CD4-positive, alpha-beta memory T cell (primary cell): ENCODE data around the gene FRMD4B. TPM values are rescaled to one million over a fixed set of nuclear protein-coding genes. Genes with fewer than 3 reads are reported as not detected.

ENCODE experiments used
- CTCF ChIA-PET: fragments of 350-600 bp; sonication (Branson Sonifier 250); formaldehyde crosslinking; loops from one replicate; lab custom pipeline; 2021; ENCODE audit warnings: inconsistent platforms; ENCODE audit not compliant: partially characterized antibody; lab: Charles Lee
- POLR2A ChIA-PET: fragments of 350-600 bp; sonication (Branson Sonifier 250); formaldehyde crosslinking; loops from one replicate; lab custom pipeline; 2021; ENCODE audit not compliant: partially characterized antibody; lab: Charles Lee
- DNase-seq, 5 donors: peaks; one replicate each; pipeline versions ENCODE4 v3.0.0 to v3.0.0-alpha.2; 2020 to 2022; ENCODE audit warnings: mixed read lengths in 1 of 5
- H3K27ac ChIP-seq: one replicate; pipeline ENCODE4 v1.7.0; 2013; ENCODE audit warnings: low read depth, low read length
- H3K27me3 ChIP-seq: 2 replicates; pipeline ENCODE4 v1.7.0; 2013; ENCODE audit warnings: mild to moderate bottlenecking, low read length, moderate library complexity; ENCODE audit not compliant: insufficient read depth
- H3K36me3 ChIP-seq: 2 replicates; pipeline ENCODE4 v1.7.0; 2013; ENCODE audit warnings: mild to moderate bottlenecking, low read length, moderate library complexity; ENCODE audit not compliant: insufficient read depth
- H3K4me1 ChIP-seq: 2 replicates; pipeline ENCODE4 v1.7.0; 2013; ENCODE audit warnings: mild to moderate bottlenecking, low read length, moderate library complexity; ENCODE audit not compliant: insufficient read depth
- H3K4me3 ChIP-seq, 2 donors: one replicate each; pipeline ENCODE4 v1.7.0; 2013; ENCODE audit warnings: low read length in 2 of 2, mild to moderate bottlenecking in 1 of 2
- H3K9me3 ChIP-seq, 2 donors: one replicate each; pipeline ENCODE4 v1.7.0; 2013; ENCODE audit warnings: low read length in 2 of 2, control low read depth in 1 of 2; ENCODE audit not compliant: control insufficient read depth in 1 of 2
- H3K27ac Mint-ChIP-seq, 7 donors: one replicate each; pipeline ENCODE4 v1.8.0; 2020 to 2021; ENCODE audit warnings: mixed read lengths in 7 of 7, mild to moderate bottlenecking in 6 of 7, inconsistent platforms in 3 of 7, moderate library complexity in 3 of 7
- H3K27me3 Mint-ChIP-seq, 2 donors: one replicate each; pipeline ENCODE4 v1.8.0; 2020 to 2021; ENCODE audit warnings: mixed read lengths in 2 of 2
- H3K36me3 Mint-ChIP-seq, 2 donors: one replicate each; pipeline ENCODE4 v1.8.0; 2020 to 2021; ENCODE audit warnings: mixed read lengths in 2 of 2, inconsistent platforms in 1 of 2, mild to moderate bottlenecking in 1 of 2
- H3K4me1 Mint-ChIP-seq, 4 donors: one replicate each; pipeline ENCODE4 v1.8.0; 2020 to 2021; ENCODE audit warnings: mixed read lengths in 4 of 4, mild to moderate bottlenecking in 1 of 4
- H3K4me3 Mint-ChIP-seq, 8 donors: one replicate each; pipeline ENCODE4 v1.8.0; 2020 to 2021; ENCODE audit warnings: mixed read lengths in 8 of 8, mild to moderate bottlenecking in 7 of 8, moderate library complexity in 6 of 8, inconsistent platforms in 3 of 8
- H3K9me3 Mint-ChIP-seq, 8 donors: one replicate each; pipeline ENCODE4 v1.8.0; 2020 to 2021; ENCODE audit warnings: mixed read lengths in 8 of 8, mild to moderate bottlenecking in 5 of 8, inconsistent platforms in 3 of 8, moderate library complexity in 1 of 8
- intact Hi-C: fragments of 100-400 bp; cut with micrococcal nuclease; formaldehyde crosslinking; loops from one replicate; pipeline ENCODE4 v1.15.1; 2023
- polyA plus RNA-seq, 2 donors: library from polyadenylated mRNA; unstranded; fragments of 300-500 nt; fragmentation: Illumina TruSeq; gene quantifications; one replicate each; pipeline ENCODE4 v1.2.3, GENCODE V29; 2021
- total RNA-seq, 2 experiments: library from RNA; stranded (reverse); gene quantifications; one replicate each; pipeline ENCODE4 v1.2.3, GENCODE V29; 2021

Gene FRMD4B
- total and polyA plus RNA-seq, 4 experiments from 2014 or later: 3.1 to 18.3 (median 13.5) TPM

- intact Hi-C loops: no loop called here
- Mint-ChIP-seq H3K27ac (no peak overlapping the region), H3K36me3 (peaks cover 0 to 5% of the 10 kb centered on the region in 2 donors), H3K4me1 (peaks cover 2 to 15% (median 7%) of the 10 kb centered on the region in 4 donors), H3K27me3 (peaks cover 8% of the 10 kb centered on the region in 2 donors), H3K9me3 (peaks cover 0 to 12% (median 7%) of the 10 kb centered on the region in 8 donors), H3K4me3 (peak overlapping the region in 1 of 8 donors; percentile 5)
- DNase-seq: no peak
- Histone ChIP-seq H3K4me3 (no peak overlapping the region), H3K9me3 (no peaks in the 10 kb centered on the region), H3K36me3 (no peaks in the 10 kb centered on the region), H3K27me3 (no peaks in the 10 kb centered on the region), H3K4me1 (no peaks in the 10 kb centered on the region), H3K27ac (no peak overlapping the region)
- POLR2A ChIA-PET: no interaction called here
- CTCF ChIA-PET: no interaction called here
Observed at GRCh38 chr3:69354948-69355347, 30.9 kb downstream of the FRMD4B start.

GRCh38 chr3:69353503-69353902 is 32.4 kb downstream of the FRMD4B start:
- Mint-ChIP-seq H3K27ac (no peak overlapping the region), H3K36me3 (no peaks in the 10 kb centered on the region), H3K9me3 (peaks cover 0 to 9% (median 2%) of the 10 kb centered on the region in 8 donors), H3K27me3 (peaks cover 8 to 9% of the 10 kb centered on the region in 2 donors), H3K4me1 (peaks cover 2 to 15% (median 7%) of the 10 kb centered on the region in 4 donors), H3K4me3 (peak overlapping the region in 7 of 8 donors; percentile 2 to 63 (median 41))
- ChIA-PET POLR2A (no interaction called here), CTCF (no interaction called here)
- DNase-seq: no peak
- H3K36me3 ChIP-seq: no peaks in the 10 kb centered on the region
- H3K4me3 ChIP-seq: no peak overlapping the region
- no peaks in the 10 kb centered on the region for H3K4me1 ChIP-seq
- H3K9me3 ChIP-seq: no peaks in the 10 kb centered on the region
- no peak overlapping the region for H3K27ac ChIP-seq
- intact Hi-C loops: no loop called here
- no peaks in the 10 kb centered on the region for H3K27me3 ChIP-seq

GRCh38 chr3:69353088-69353478 is 32.8 kb downstream of the FRMD4B start:
- H3K4me1 Mint-ChIP-seq: peaks cover 2 to 15% (median 7%) of the 10 kb centered on the region in 4 donors
- Histone ChIP-seq H3K4me3 (no peak overlapping the region), H3K27me3 (no peaks in the 10 kb centered on the region), H3K9me3 (no peaks in the 10 kb centered on the region), H3K27ac (no peak overlapping the region), H3K4me1 (no peaks in the 10 kb centered on the region), H3K36me3 (no peaks in the 10 kb centered on the region)
- POLR2A ChIA-PET: no interaction called here
- H3K9me3 Mint-ChIP-seq: peaks cover 0 to 7% (median 0%) of the 10 kb centered on the region in 8 donors
- CTCF ChIA-PET: no interaction called here
- no peak overlapping the region for H3K27ac Mint-ChIP-seq
- peaks cover 8 to 9% of the 10 kb centered on the region in 2 donors for H3K27me3 Mint-ChIP-seq
- H3K36me3 Mint-ChIP-seq: no peaks in the 10 kb centered on the region
- intact Hi-C loops: no loop called here
- DNase-seq: no peak
- H3K4me3 Mint-ChIP-seq: peak overlapping the region in 6 of 8 donors; percentile 6 to 63 (median 50)

- no peak overlapping the region for H3K4me3 ChIP-seq
- POLR2A ChIA-PET: no interaction called here
- peaks cover 0 to 5% (median 0%) of the 10 kb centered on the region in 8 donors for H3K9me3 Mint-ChIP-seq
- intact Hi-C loops: no loop called here
- H3K27ac ChIP-seq: no peak overlapping the region
- H3K36me3 Mint-ChIP-seq: no peaks in the 10 kb centered on the region
- no peak overlapping the region for H3K4me3 Mint-ChIP-seq
- CTCF ChIA-PET: no interaction called here
- peaks cover 8 to 10% of the 10 kb centered on the region in 2 donors for H3K27me3 Mint-ChIP-seq
- no peaks in the 10 kb centered on the region for H3K9me3 ChIP-seq
- H3K4me1 Mint-ChIP-seq: peaks cover 2 to 15% (median 7%) of the 10 kb centered on the region in 4 donors
- no peaks in the 10 kb centered on the region for H3K27me3 ChIP-seq
- no peaks in the 10 kb centered on the region for H3K4me1 ChIP-seq
- no peak for DNase-seq
- H3K36me3 ChIP-seq: no peaks in the 10 kb centered on the region
- H3K27ac Mint-ChIP-seq: no peak overlapping the region
Observed at GRCh38 chr3:69352305-69353087, 33.4 kb downstream of the FRMD4B start.

- DNase-seq: no peak
- CTCF ChIA-PET: no interaction called here
- Histone ChIP-seq H3K4me1 (no peaks in the 10 kb centered on the region), H3K27ac (no peak overlapping the region), H3K27me3 (no peaks in the 10 kb centered on the region), H3K4me3 (no peak overlapping the region), H3K9me3 (no peaks in the 10 kb centered on the region), H3K36me3 (no peaks in the 10 kb centered on the region)
- no peak overlapping the region for H3K27ac Mint-ChIP-seq
- POLR2A ChIA-PET: no interaction called here
- no peak overlapping the region for H3K4me3 Mint-ChIP-seq
- no peaks in the 10 kb centered on the region for H3K4me1 Mint-ChIP-seq
- H3K27me3 Mint-ChIP-seq: peaks cover under 1 to 4% of the 10 kb centered on the region in 2 donors
- no peaks in the 10 kb centered on the region for H3K36me3 Mint-ChIP-seq
- H3K9me3 Mint-ChIP-seq: peaks cover 0 to 13% (median 8%) of the 10 kb centered on the region in 8 donors
- intact Hi-C loops: no loop called here
Observed at GRCh38 chr3:69343875-69344274, 42.0 kb downstream of the FRMD4B start.

- Mint-ChIP-seq H3K27me3 (peaks cover 1 to 3% of the 10 kb centered on the region in 2 donors), H3K36me3 (no peaks in the 10 kb centered on the region), H3K4me1 (no peaks in the 10 kb centered on the region), H3K9me3 (peaks cover 0 to 13% (median 5%) of the 10 kb centered on the region in 8 donors), H3K27ac (no peak overlapping the region), H3K4me3 (no peak overlapping the region)
- ChIA-PET CTCF (interaction anchor here (1.2 kb wide), 1 partner anchor 328 kb away, joined by 3 read pairs; the partner anchor contains the start of gene EOGT), POLR2A (no interaction called here)
- intact Hi-C loops: no loop called here
- Histone ChIP-seq H3K4me1 (no peaks in the 10 kb centered on the region), H3K36me3 (no peaks in the 10 kb centered on the region), H3K27ac (no peak overlapping the region), H3K4me3 (no peak overlapping the region), H3K27me3 (no peaks in the 10 kb centered on the region), H3K9me3 (no peaks in the 10 kb centered on the region)
- no peak for DNase-seq
Observed at GRCh38 chr3:69342074-69342473, 43.8 kb downstream of the FRMD4B start.

- Histone ChIP-seq H3K27me3 (no peaks in the 10 kb centered on the region), H3K4me1 (no peaks in the 10 kb centered on the region), H3K4me3 (no peak overlapping the region), H3K27ac (no peak overlapping the region), H3K36me3 (no peaks in the 10 kb centered on the region), H3K9me3 (no peaks in the 10 kb centered on the region)
- Mint-ChIP-seq H3K27me3 (peaks cover 0 to 3% of the 10 kb centered on the region in 2 donors), H3K27ac (no peak overlapping the region), H3K36me3 (peaks cover 0 to 5% of the 10 kb centered on the region in 2 donors), H3K4me3 (no peak overlapping the region), H3K4me1 (no peaks in the 10 kb centered on the region), H3K9me3 (peaks cover 0 to 10% (median 1%) of the 10 kb centered on the region in 8 donors)
- ChIA-PET POLR2A (no interaction called here), CTCF (interaction anchor here (1.3 to 1.4 kb wide), 2 partner anchors 33 to 178 kb away, joined by 4 read pairs; no protein-coding TSS in a partner anchor)
- intact Hi-C loops: no loop called here
- no peak for DNase-seq
Observed at GRCh38 chr3:69339760-69340159, 46.1 kb downstream of the FRMD4B start.
